ENCODE data around the gene NCLN. TPM values are rescaled to one million over a fixed set of nuclear protein-coding genes. Genes with fewer than 3 reads are reported as not detected.
A peak's percentile ranks its signal among the peaks of the same experiment; 100 is the strongest.

NCLN gene
- polyA plus RNA-seq, 3 donors = 28.6 to 60.9 (median 34.5) TPM

- Histone ChIP-seq H3K4me3 (replicated peaks in 1 of 3; ENCODE audit: low read depth in 2 of 3, low read length in 3 of 3) (peak overlapping the region; percentile 92 to 95 (median 94)), H3K4me2 (replicated peaks; ENCODE audit: extremely low read depth, low read length, poor library complexity, severe bottlenecking) (peak overlapping the region; percentile 95), H3K27me3 (ENCODE audit: control insufficient read depth in 2 of 2, insufficient read depth in 2 of 2, low read length in 2 of 2) (no peaks in the 10 kb centered on the region), H3K4me1 (ENCODE audit: control insufficient read depth in 1 of 2, insufficient read depth in 2 of 2, low read length in 2 of 2) (peaks cover 69 to 74% of the 10 kb centered on the region in 2 donors), H3K27ac (ENCODE audit: low read depth in 1 of 2, low read length in 2 of 2) (peak overlapping the region; percentile 82 to 100), H4K20me1 (ENCODE audit: insufficient read depth, low read length) (peaks cover 18% of the 10 kb centered on the region), H3K9me3 (replicated peaks in 1 of 2; ENCODE audit: control insufficient read depth in 1 of 2, insufficient read depth in 1 of 2, low read length in 2 of 2) (no peaks in the 10 kb centered on the region), H3K36me3 (replicated peaks in 1 of 2; ENCODE audit: control insufficient read depth in 1 of 2, insufficient read depth in 2 of 2, low read length in 2 of 2) (no peaks in the 10 kb centered on the region), H2AFZ (ENCODE audit: insufficient read depth, low read depth, low read length, poor library complexity, severe bottlenecking) (no peak overlapping the region), H3K79me2 (ENCODE audit: insufficient read depth, low read length) (peaks cover 53% of the 10 kb centered on the region), H3K9ac (ENCODE audit: insufficient read depth, low read length, poor library complexity, severe bottlenecking) (peak overlapping the region; percentile 100)
- Mint-ChIP-seq H3K27ac (peak overlapping the region; percentile 84 to 97 (median 92)), H3K9me3 (peaks cover 0 to 2% (median 0%) of the 10 kb centered on the region in 7 donors), H3K36me3 (peaks cover 12 to 14% of the 10 kb centered on the region in 2 donors), H3K4me1 (peaks cover 60% of the 10 kb centered on the region), H3K4me3 (peak overlapping the region; percentile 90), H3K27me3 (ENCODE audit: low read depth in 3 of 3) (no peaks in the 10 kb centered on the region)
- no peak for TF ChIP-seq CTCF (IDR thresholded peaks at IDR 0.05)
- intact Hi-C loops (cut with micrococcal nuclease) = no loop called here
- WGBS (ENCODE audit: insufficient coverage) = 11% methylated on average over 6 of the region's 7 CpGs
- peak in 1 of 3 donors; percentile 39 for DNase-seq
Observed at GRCh38 chr19:3137119-3137518, 48.6 kb upstream of the NCLN start.

- no peak for DNase-seq
- intact Hi-C loops (cut with micrococcal nuclease) = no loop called here
- Histone ChIP-seq H3K27me3 (ENCODE audit: control insufficient read depth in 2 of 2, insufficient read depth in 2 of 2, low read length in 2 of 2) (no peaks in the 10 kb centered on the region), H3K36me3 (replicated peaks in 1 of 2; ENCODE audit: control insufficient read depth in 1 of 2, insufficient read depth in 2 of 2, low read length in 2 of 2) (no peaks in the 10 kb centered on the region), H3K4me1 (ENCODE audit: control insufficient read depth in 1 of 2, insufficient read depth in 2 of 2, low read length in 2 of 2) (peaks cover 69 to 74% of the 10 kb centered on the region in 2 donors), H3K4me3 (replicated peaks in 1 of 3; ENCODE audit: low read depth in 2 of 3, low read length in 3 of 3) (peak overlapping the region in 1 of 3 experiments; percentile 33), H4K20me1 (ENCODE audit: insufficient read depth, low read length) (peaks cover 18% of the 10 kb centered on the region), H3K9ac (ENCODE audit: insufficient read depth, low read length, poor library complexity, severe bottlenecking) (no peak overlapping the region), H3K79me2 (ENCODE audit: insufficient read depth, low read length) (peaks cover 57% of the 10 kb centered on the region), H3K27ac (ENCODE audit: low read depth in 1 of 2, low read length in 2 of 2) (no peak overlapping the region), H2AFZ (ENCODE audit: insufficient read depth, low read depth, low read length, poor library complexity, severe bottlenecking) (no peak overlapping the region), H3K9me3 (replicated peaks in 1 of 2; ENCODE audit: control insufficient read depth in 1 of 2, insufficient read depth in 1 of 2, low read length in 2 of 2) (no peaks in the 10 kb centered on the region), H3K4me2 (replicated peaks; ENCODE audit: extremely low read depth, low read length, poor library complexity, severe bottlenecking) (peak overlapping the region; percentile 43)
- H3K9me3 Mint-ChIP-seq = peaks cover 0 to 2% (median 0%) of the 10 kb centered on the region in 7 donors
- no peak for TF ChIP-seq CTCF (IDR thresholded peaks at IDR 0.05)
- peak overlapping the region in 2 of 7 donors; percentile 46 to 66 for H3K27ac Mint-ChIP-seq
- H3K4me3 Mint-ChIP-seq = no peak overlapping the region
- 63% methylated on average over 5 of the region's 15 CpGs for WGBS (ENCODE audit: insufficient coverage)
- peaks cover 61% of the 10 kb centered on the region for H3K4me1 Mint-ChIP-seq
- peaks cover 16 to 23% of the 10 kb centered on the region in 2 donors for H3K36me3 Mint-ChIP-seq
- H3K27me3 Mint-ChIP-seq (ENCODE audit: low read depth in 3 of 3) = no peaks in the 10 kb centered on the region
Observed at GRCh38 chr19:3138268-3138667, 47.5 kb upstream of the NCLN start.

Measured in CD14-positive monocyte (primary cell).